Mesothelial cell of epicardium (in vitro differentiated cells): Measurements from ENCODE around the gene SGCG. TPM values are rescaled to one million over a fixed set of nuclear protein-coding genes. Genes with fewer than 3 reads are reported as not detected.
"Not testable (repeated sequence)": the region's sequence is repeated elsewhere in the genome, so short reads cannot be mapped to it uniquely, and the experiment has no call there.

ENCODE experiments used
- DNase-seq, 2 experiments: peaks; one replicate each; pipeline ENCODE4 v3.0.0; 2021; ENCODE audit warnings: low spot score in 2 of 2; ENCODE audit not compliant: unreplicated experiment in 2 of 2
- H3K27ac Mint-ChIP-seq: 2 replicates; pipeline ENCODE4 v1.8.0; 2021; ENCODE audit warnings: mixed read lengths
- H3K27me3 Mint-ChIP-seq: 2 replicates; pipeline ENCODE4 v1.8.0; 2021; ENCODE audit warnings: low read depth, mixed read lengths
- H3K36me3 Mint-ChIP-seq: 2 replicates; pipeline ENCODE4 v1.8.0; 2021; ENCODE audit warnings: mixed read lengths
- H3K4me1 Mint-ChIP-seq: 2 replicates; pipeline ENCODE4 v1.8.0; 2021; ENCODE audit warnings: mixed read lengths
- H3K4me3 Mint-ChIP-seq: 2 replicates; pipeline ENCODE4 v1.8.0; 2021; ENCODE audit warnings: mild to moderate bottlenecking, moderate library complexity, mixed read lengths
- H3K9me3 Mint-ChIP-seq: 2 replicates; pipeline ENCODE4 v1.8.0; 2021; ENCODE audit warnings: mixed read lengths
- total RNA-seq: library from RNA; stranded (reverse); gene quantifications from 3 replicates; pipeline ENCODE4 v1.2.1, GENCODE V29; 2021
- TF ChIP-seq, protein P1 (sequence below): fragments of 200-600 bp; sonication (generic); IDR thresholded peaks from one replicate; pipeline ENCODE4 v1.5.0; 2021; ENCODE audit warnings: antibody characterized with exemption; ENCODE audit not compliant: unreplicated experiment

The SGCG gene, protein sequence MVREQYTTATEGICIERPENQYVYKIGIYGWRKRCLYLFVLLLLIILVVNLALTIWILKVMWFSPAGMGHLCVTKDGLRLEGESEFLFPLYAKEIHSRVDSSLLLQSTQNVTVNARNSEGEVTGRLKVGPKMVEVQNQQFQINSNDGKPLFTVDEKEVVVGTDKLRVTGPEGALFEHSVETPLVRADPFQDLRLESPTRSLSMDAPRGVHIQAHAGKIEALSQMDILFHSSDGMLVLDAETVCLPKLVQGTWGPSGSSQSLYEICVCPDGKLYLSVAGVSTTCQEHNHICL
- 12.1 to 12.9 TPM (median 12.1 TPM) in 3 replicates for total RNA-seq

GRCh38 chr13:23180711-23181110 is at the start of gene SGCG:
Gene SGCG, plus strand, starts transcription at chr13:23180979. Its CDS starts 22,716 bp downstream, at chr13:23203695.
- Mint-ChIP-seq H3K36me3 (no peaks in the 10 kb centered on the region), H3K9me3 (no peaks in the 10 kb centered on the region), H3K4me1 (peaks cover 30% of the 10 kb centered on the region), H3K27ac (peak within 1 kb of the TSS; percentile 67), H3K27me3 (no peaks in the 10 kb centered on the region), H3K4me3 (no peak within 1 kb of the TSS)
- TF ChIP-seq, protein P1, sequence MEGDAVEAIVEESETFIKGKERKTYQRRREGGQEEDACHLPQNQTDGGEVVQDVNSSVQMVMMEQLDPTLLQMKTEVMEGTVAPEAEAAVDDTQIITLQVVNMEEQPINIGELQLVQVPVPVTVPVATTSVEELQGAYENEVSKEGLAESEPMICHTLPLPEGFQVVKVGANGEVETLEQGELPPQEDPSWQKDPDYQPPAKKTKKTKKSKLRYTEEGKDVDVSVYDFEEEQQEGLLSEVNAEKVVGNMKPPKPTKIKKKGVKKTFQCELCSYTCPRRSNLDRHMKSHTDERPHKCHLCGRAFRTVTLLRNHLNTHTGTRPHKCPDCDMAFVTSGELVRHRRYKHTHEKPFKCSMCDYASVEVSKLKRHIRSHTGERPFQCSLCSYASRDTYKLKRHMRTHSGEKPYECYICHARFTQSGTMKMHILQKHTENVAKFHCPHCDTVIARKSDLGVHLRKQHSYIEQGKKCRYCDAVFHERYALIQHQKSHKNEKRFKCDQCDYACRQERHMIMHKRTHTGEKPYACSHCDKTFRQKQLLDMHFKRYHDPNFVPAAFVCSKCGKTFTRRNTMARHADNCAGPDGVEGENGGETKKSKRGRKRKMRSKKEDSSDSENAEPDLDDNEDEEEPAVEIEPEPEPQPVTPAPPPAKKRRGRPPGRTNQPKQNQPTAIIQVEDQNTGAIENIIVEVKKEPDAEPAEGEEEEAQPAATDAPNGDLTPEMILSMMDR: no peak
- no peak for DNase-seq

- no peaks in the 10 kb centered on the region for H3K4me1 Mint-ChIP-seq
- DNase-seq: no peak
- no peaks in the 10 kb centered on the region for H3K36me3 Mint-ChIP-seq
- TF ChIP-seq, protein P1: no peak
- no peaks in the 10 kb centered on the region for H3K9me3 Mint-ChIP-seq
- H3K27ac Mint-ChIP-seq: no peak overlapping the region
- no peaks in the 10 kb centered on the region for H3K27me3 Mint-ChIP-seq
- no peak overlapping the region for H3K4me3 Mint-ChIP-seq
Measured at GRCh38 chr13:23134542-23134941, 46.2 kb upstream of the SGCG start.

GRCh38 chr13:23140492-23140891 is 40.3 kb upstream of the SGCG start:
- DNase-seq: no peak
- no peaks in the 10 kb centered on the region for H3K27me3 Mint-ChIP-seq
- H3K4me3 Mint-ChIP-seq: no peak overlapping the region
- no peaks in the 10 kb centered on the region for H3K9me3 Mint-ChIP-seq
- TF ChIP-seq, protein P1: no peak
- no peaks in the 10 kb centered on the region for H3K36me3 Mint-ChIP-seq
- no peaks in the 10 kb centered on the region for H3K4me1 Mint-ChIP-seq
- H3K27ac Mint-ChIP-seq: no peak overlapping the region

DNA sequence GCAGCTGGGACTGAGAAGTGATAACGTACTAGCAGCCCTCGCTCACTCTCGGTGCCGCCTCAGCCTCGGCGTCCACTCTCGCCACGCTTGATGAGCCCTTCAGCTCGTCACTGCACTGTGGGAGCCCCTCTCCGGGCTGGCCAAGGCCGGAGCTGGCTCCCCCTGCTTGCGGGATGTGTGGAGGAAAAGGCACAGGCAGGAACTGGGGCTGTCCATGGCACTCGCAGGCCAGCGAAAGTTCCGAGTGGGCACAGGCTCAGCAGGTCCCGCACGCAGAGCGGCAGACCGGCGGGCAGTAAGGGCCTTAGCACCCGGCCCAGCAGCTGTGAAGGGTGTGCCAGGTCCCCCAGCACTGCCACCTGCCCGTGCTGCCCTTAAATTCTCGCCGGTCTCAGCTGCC is 38.8 kb upstream of the SGCG start:
- H3K27ac Mint-ChIP-seq: no peak overlapping the region
- DNase-seq: no peak
- no peak overlapping the region for H3K4me3 Mint-ChIP-seq
- TF ChIP-seq, protein P1: no peak
- no peaks in the 10 kb centered on the region for H3K9me3 Mint-ChIP-seq
- no peaks in the 10 kb centered on the region for H3K36me3 Mint-ChIP-seq
- peaks cover 4% of the 10 kb centered on the region for H3K4me1 Mint-ChIP-seq
- no peaks in the 10 kb centered on the region for H3K27me3 Mint-ChIP-seq

DNA sequence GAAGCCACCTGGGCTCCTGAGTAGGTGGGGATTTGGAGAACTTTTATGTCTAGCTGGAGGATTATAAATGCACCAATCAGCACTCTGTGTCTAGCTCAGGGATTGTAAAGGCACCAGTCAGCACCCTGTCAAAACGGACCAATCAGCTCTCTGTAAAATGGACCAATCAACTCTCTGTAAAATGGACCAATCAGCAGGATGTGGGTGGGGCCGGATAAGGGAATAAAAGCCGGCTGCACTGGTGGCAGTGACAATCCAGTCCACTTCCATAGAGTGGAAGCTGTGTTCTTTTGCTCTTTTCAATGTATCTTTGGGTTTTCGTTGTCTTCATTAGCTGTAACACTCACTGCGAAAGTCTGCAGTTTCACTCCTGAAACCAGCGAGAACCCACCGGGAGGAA is 38.2 kb upstream of the SGCG start:
- not testable (repeated sequence) for H3K9me3 Mint-ChIP-seq, H3K4me1 Mint-ChIP-seq, H3K27ac Mint-ChIP-seq, DNase-seq, H3K36me3 Mint-ChIP-seq, H3K4me3 Mint-ChIP-seq, H3K27me3 Mint-ChIP-seq

DNA sequence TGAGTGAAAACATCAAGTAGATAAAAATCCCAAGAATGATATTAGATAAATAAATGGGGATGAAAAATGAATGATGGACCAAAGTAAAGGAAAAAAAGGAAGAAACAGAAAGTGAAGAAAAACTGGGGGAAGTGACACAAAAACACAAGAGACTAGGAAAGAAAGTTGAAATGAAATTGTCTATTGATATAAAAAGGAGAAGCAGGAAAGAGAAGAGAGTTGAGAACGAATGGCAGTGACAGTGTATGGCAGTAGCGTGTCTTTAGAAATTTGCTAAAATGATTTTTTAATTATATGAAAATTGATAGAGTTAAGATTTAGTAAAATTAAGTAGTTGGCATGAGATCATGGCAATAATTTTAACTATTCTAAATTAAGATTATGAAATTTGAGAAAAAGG is 36.3 kb upstream of the SGCG start:
- H3K4me1 Mint-ChIP-seq: peaks cover 5% of the 10 kb centered on the region
- H3K4me3 Mint-ChIP-seq: no peak overlapping the region
- H3K27me3 Mint-ChIP-seq: no peaks in the 10 kb centered on the region
- TF ChIP-seq, protein P1: no peak
- no peaks in the 10 kb centered on the region for H3K36me3 Mint-ChIP-seq
- H3K27ac Mint-ChIP-seq: no peak overlapping the region
- H3K9me3 Mint-ChIP-seq: no peaks in the 10 kb centered on the region
- DNase-seq: no peak
